Measurements from ENCODE around the gene NME8.
"Not testable (repeated sequence)": the region's sequence is repeated elsewhere in the genome, so short reads cannot be mapped to it uniquely, and the experiment has no call there.

NME8 gene

GRCh38 chr7:37848297-37848696 is at the start of gene NME8:
NME8 (plus strand) TSS chr7:37848597; CDS start chr7:37850267, 1,670 bp downstream.
- no peak for DNase-seq

GRCh38 chr7:37806152-37806551 is 42.2 kb upstream of the NME8 start:
- DNase-seq, result no peak

GRCh38 chr7:37812161-37812580 is 36.2 kb upstream of the NME8 start:
- DNase-seq, result not testable (repeated sequence)

- no peak for DNase-seq
Observed at GRCh38 chr7:37815671-37816371, 32.6 kb upstream of the NME8 start.

- no peak for DNase-seq
Observed at GRCh38 chr7:37816922-37817590, 31.3 kb upstream of the NME8 start.

- no peak for DNase-seq
Observed at GRCh38 chr7:37817591-37817960, 30.8 kb upstream of the NME8 start.

GRCh38 chr7:37817996-37818720 is 30.2 kb upstream of the NME8 start:
- no peak for DNase-seq

GRCh38 chr7:37820708-37821468 is 27.5 kb upstream of the NME8 start:
- no peak for DNase-seq

GRCh38 chr7:37822946-37823345 is 25.5 kb upstream of the NME8 start:
- DNase-seq, result no peak

GRCh38 chr7:37823557-37823956 is 24.8 kb upstream of the NME8 start:
- DNase-seq, result no peak

- DNase-seq, result no peak
Observed at GRCh38 chr7:37825038-37825437, 23.4 kb upstream of the NME8 start.

- no peak for DNase-seq
Observed at GRCh38 chr7:37826825-37827224, 21.6 kb upstream of the NME8 start.

GRCh38 chr7:37831244-37831643 is 17.2 kb upstream of the NME8 start:
- DNase-seq, result no peak

GRCh38 chr7:37832194-37832593 is 16.2 kb upstream of the NME8 start:
- no peak for DNase-seq

- DNase-seq, result no peak
Observed at GRCh38 chr7:37833107-37833817, 15.1 kb upstream of the NME8 start.

GRCh38 chr7:37833818-37834146 is 14.6 kb upstream of the NME8 start:
- DNase-seq, result no peak

- no peak for DNase-seq
Observed at GRCh38 chr7:37853468-37853867, 5.1 kb downstream of the NME8 start.

- no peak for DNase-seq
Observed at GRCh38 chr7:37882086-37882485, 33.7 kb downstream of the NME8 start.

- DNase-seq, result no peak
Observed at GRCh38 chr7:37893359-37893758, 45.0 kb downstream of the NME8 start.

GRCh38 chr7:37894671-37895070 is 46.3 kb downstream of the NME8 start:
- DNase-seq, result no peak

- no peak for DNase-seq
Observed at GRCh38 chr7:37899712-37900247, 51.4 kb downstream of the NME8 start.

- no peak for DNase-seq
Observed at GRCh38 chr7:37901236-37901827, 52.9 kb downstream of the NME8 start.
